Suprapubic skin (tissue), 4 donors: ENCODE data around the gene TMEM263.
"Not testable (repeated sequence)": the region's sequence is repeated elsewhere in the genome, so short reads cannot be mapped to it uniquely, and the experiment has no call there.

Source experiments
- EP300 ChIP-seq: sonication (generic); formaldehyde crosslinking; IDR thresholded peaks from one replicate; pipeline ENCODE4 v1.6.1; 2017; ENCODE audit warnings: antibody characterized with exemption
- POLR2A ChIP-seq, 2 donors: fragments of 450-650 bp; IDR thresholded peaks; one replicate each; pipeline ENCODE4 v1.6.1; 2017; ENCODE audit warnings: antibody characterized with exemption in 2 of 2, mild to moderate bottlenecking in 2 of 2, moderate library complexity in 2 of 2
- POLR2AphosphoS5 ChIP-seq, 3 donors: sonication (generic); formaldehyde crosslinking; IDR thresholded peaks; one replicate each; pipeline ENCODE4 v1.6.1; 2017; ENCODE audit warnings: antibody characterized with exemption in 3 of 3
- TF ChIP-seq, protein P1 (sequence below), 2 donors: fragments of 200-600 bp in 1 of 2; fragments of 450-650 bp in 1 of 2; sonication (generic) in 1 of 2; IDR thresholded peaks; one replicate each; pipeline ENCODE4 v1.5.1; 2016 to 2019; ENCODE audit warnings: antibody characterized with exemption in 2 of 2, mild to moderate bottlenecking in 1 of 2, moderate library complexity in 1 of 2

DNA sequence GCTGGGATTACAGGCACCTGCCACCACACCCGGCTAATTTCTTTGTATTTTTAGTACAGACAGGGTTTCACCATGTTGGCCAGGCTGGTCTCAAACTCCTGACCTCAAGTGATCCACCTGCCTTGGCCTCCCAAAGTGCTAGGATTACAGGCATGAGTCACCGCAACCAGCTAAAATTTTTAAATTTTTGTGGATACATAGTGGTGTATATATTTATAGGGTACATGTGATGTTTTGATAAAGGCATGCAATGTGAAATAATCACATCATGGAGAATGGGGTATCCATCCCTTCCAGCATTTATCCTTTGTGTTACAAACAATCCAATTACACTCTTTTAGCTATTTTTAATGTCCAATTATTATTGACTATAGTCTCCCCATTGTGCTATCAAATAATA is 33.7 kb upstream of the TMEM263 start:
- TF ChIP-seq, protein P1, sequence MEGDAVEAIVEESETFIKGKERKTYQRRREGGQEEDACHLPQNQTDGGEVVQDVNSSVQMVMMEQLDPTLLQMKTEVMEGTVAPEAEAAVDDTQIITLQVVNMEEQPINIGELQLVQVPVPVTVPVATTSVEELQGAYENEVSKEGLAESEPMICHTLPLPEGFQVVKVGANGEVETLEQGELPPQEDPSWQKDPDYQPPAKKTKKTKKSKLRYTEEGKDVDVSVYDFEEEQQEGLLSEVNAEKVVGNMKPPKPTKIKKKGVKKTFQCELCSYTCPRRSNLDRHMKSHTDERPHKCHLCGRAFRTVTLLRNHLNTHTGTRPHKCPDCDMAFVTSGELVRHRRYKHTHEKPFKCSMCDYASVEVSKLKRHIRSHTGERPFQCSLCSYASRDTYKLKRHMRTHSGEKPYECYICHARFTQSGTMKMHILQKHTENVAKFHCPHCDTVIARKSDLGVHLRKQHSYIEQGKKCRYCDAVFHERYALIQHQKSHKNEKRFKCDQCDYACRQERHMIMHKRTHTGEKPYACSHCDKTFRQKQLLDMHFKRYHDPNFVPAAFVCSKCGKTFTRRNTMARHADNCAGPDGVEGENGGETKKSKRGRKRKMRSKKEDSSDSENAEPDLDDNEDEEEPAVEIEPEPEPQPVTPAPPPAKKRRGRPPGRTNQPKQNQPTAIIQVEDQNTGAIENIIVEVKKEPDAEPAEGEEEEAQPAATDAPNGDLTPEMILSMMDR (IDR thresholded peaks at IDR 0.05): not testable (repeated sequence)
- not testable (repeated sequence) for TF ChIP-seq POLR2AphosphoS5 (IDR thresholded peaks at IDR 0.05); POLR2A (IDR thresholded peaks at IDR 0.05); EP300
